Adrenal gland (tissue), 12 donors: ENCODE results near the gene ACBD6. TPM values are rescaled to one million over a fixed set of nuclear protein-coding genes. Genes with fewer than 3 reads are reported as not detected.

Source experiments
- DNase-seq, 7 donors: peaks; one replicate each; pipeline ENCODE4 v3.0.0-alpha.2; 2019 to 2020
- H3K27ac ChIP-seq, 5 donors: fragments of 200-600 bp; sonication (generic) in 4 of 5; 1 replicate in 3 of 5; 2 replicates in 2 of 5; pipeline versions ENCODE4 v1.5.1 to v1.8.0; 2016 to 2020; ENCODE audit warnings: mild to moderate bottlenecking in 1 of 5
- H3K27me3 ChIP-seq: fragments of 200-600 bp; 2 replicates; pipeline ENCODE4 v1.8.0; 2021
- H3K36me3 ChIP-seq, 2 donors: fragments of 200-600 bp; replicated peaks in 1 of 2; 1 replicate in 1 of 2; 2 replicates in 1 of 2; pipeline versions ENCODE4 v1.5.1 to v1.8.0; 2018 to 2022
- H3K4me1 ChIP-seq, 2 donors: fragments of 200-600 bp; replicated peaks in 1 of 2; 1 replicate in 1 of 2; 2 replicates in 1 of 2; pipeline versions ENCODE4 v1.5.1 to v1.8.0; 2018 to 2021
- H3K4me3 ChIP-seq, 4 donors: fragments of 200-600 bp; sonication (generic) in 3 of 4; one replicate each; pipeline ENCODE4 v1.5.1; 2016 to 2018
- H3K9me3 ChIP-seq, 3 donors: fragments of 200-600 bp; sonication (generic) in 1 of 3; replicated peaks in 1 of 3; 1 replicate in 2 of 3; 2 replicates in 1 of 3; pipeline versions ENCODE4 v1.5.1 to v1.8.0; 2016 to 2021
- POLR2A ChIP-seq, 2 donors: fragments of 450-650 bp; IDR thresholded peaks; one replicate each; pipeline ENCODE4 v1.6.1; 2017; ENCODE audit warnings: antibody characterized with exemption in 2 of 2, mild to moderate bottlenecking in 2 of 2, moderate library complexity in 1 of 2
- WGBS, 4 donors: extraction: QIAGEN DNeasy Blood & Tissue Kit in 2 of 4; methylation state at CpG; one replicate each; pipeline versions ENCODE4 v1.1.5 to v1.1.7; 2013 to 2017; 5-methylcytosine and 5-hydroxymethylcytosine counted together
- intact Hi-C, 2 donors: fragments of 100-400 bp; cut with DNase I; formaldehyde crosslinking; loops; one replicate each; pipeline versions ENCODE4 v1.14.1 to v1.15.0; 2022 to 2023
- polyA plus RNA-seq, 3 donors: library from polyadenylated mRNA; stranded (reverse); fragments of 200-250 nt in 2 of 3; fragments of 350-450 nt in 1 of 3; fragmentation: Illumina TruSeq in 1 of 3; extraction: RNeasy Lipid Tissue Mini Kit (QIAGEN cat#74804) in 1 of 3; gene quantifications; one replicate each; pipeline ENCODE4 v1.2.3, GENCODE V29; 2013 to 2014
- total RNA-seq, 9 donors: library from RNA; depleted of rRNA in 4 of 9; stranded (reverse); fragments of >200 nt in 4 of 9; fragments of 120-200 nt in 1 of 9; fragmentation: NEBNext Ultra II Directional in 1 of 9; extraction: Animal tissue kit (Norgen Biotek cat#: 25700) in 1 of 9; gene quantifications; one replicate each; pipeline versions ENCODE4 v1.1.0 to v1.2.4, GENCODE V29; 2013 to 2023
- TF ChIP-seq, protein P1 (sequence below), 6 experiments: fragments of 450-650 bp in 4 of 6; fragments of 200-600 bp in 2 of 6; sonication (generic) in 1 of 6; IDR thresholded peaks; 1 replicate in 5 of 6; 2 replicates in 1 of 6; pipeline versions ENCODE4 v1.5.1 to v1.8.0; 2016 to 2021; ENCODE audit warnings: antibody characterized with exemption in 6 of 6, mild to moderate bottlenecking in 2 of 6, moderate library complexity in 1 of 6
- donor health status: healthy with polysubstance abuse.
- donor health status: Bipolar disorder and iron deficiency.
- donor health status: DM: yes; HTN: yes; CAD: no.
- donor health status: DM: no; HTN: no; CAD: no.
- donor health status: DM: no; HTN: no; CAD: no.
- donor health status: DM: yes; HTN: yes; CAD: no.

ACBD6 gene
- total and polyA plus RNA-seq, 12 donors = 28.7 to 75.1 (median 36.6) TPM

DNA sequence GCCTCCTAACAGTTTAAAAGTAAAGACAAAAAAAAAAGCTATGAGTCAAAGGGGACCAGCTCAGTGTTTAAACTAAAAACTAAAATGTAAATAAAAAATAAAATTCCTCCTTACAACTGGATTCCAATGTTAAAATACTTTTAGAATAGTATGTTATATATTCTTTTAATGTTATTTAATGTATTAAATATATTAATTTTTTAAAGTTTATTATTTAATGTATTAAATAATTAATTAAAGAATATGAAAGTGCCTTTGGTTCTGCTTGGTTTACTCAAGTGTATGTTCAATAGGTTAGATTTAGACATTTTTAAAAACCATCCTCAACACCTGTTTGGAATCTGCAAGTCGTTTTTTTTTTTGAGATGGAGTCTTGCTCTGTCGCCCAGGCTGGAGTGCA lies 13.1 kb downstream of the ACBD6 start:
- H3K36me3 ChIP-seq = peaks cover 0 to 9% of the 10 kb centered on the region in 2 donors
- H3K9me3 ChIP-seq = no peaks in the 10 kb centered on the region
- no peaks in the 10 kb centered on the region for H3K27me3 ChIP-seq
- intact Hi-C loops = no loop called here
- no peaks in the 10 kb centered on the region for H3K4me1 ChIP-seq
- no peak overlapping the region for H3K27ac ChIP-seq
- 87 to 94% (median 93%) methylated on average over 2 of the region's 2 CpGs for WGBS, 4 donors
- no peak for DNase-seq
- no peak overlapping the region for H3K4me3 ChIP-seq
- no peak for TF ChIP-seq POLR2A (IDR thresholded peaks at IDR 0.05)
- TF ChIP-seq, protein P1, sequence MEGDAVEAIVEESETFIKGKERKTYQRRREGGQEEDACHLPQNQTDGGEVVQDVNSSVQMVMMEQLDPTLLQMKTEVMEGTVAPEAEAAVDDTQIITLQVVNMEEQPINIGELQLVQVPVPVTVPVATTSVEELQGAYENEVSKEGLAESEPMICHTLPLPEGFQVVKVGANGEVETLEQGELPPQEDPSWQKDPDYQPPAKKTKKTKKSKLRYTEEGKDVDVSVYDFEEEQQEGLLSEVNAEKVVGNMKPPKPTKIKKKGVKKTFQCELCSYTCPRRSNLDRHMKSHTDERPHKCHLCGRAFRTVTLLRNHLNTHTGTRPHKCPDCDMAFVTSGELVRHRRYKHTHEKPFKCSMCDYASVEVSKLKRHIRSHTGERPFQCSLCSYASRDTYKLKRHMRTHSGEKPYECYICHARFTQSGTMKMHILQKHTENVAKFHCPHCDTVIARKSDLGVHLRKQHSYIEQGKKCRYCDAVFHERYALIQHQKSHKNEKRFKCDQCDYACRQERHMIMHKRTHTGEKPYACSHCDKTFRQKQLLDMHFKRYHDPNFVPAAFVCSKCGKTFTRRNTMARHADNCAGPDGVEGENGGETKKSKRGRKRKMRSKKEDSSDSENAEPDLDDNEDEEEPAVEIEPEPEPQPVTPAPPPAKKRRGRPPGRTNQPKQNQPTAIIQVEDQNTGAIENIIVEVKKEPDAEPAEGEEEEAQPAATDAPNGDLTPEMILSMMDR (IDR thresholded peaks at IDR 0.05) = no peak

DNA sequence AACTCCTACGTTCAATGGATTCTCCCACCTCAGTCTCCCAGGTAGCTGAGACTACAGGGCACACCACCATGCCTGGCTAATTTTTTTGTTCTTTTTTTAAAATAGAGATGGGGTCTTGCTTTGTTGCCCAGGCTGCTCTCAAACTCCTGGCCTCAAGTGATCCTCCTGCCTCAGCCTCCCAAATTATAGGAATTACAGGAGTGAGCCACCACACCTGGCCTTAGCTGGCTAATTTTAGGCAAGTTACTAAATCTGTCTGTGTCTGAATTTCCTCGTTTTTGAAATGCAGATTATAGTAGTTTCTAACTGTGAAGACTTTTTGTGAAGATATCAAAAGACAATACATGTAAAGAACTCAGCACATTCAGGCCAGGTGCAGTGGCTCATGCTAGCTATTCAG lies 13.7 kb downstream of the ACBD6 start:
- DNase-seq = no peak
- Histone ChIP-seq H3K36me3 (peaks cover 0 to 9% of the 10 kb centered on the region in 2 donors), H3K27me3 (no peaks in the 10 kb centered on the region), H3K4me1 (no peaks in the 10 kb centered on the region), H3K9me3 (no peaks in the 10 kb centered on the region), H3K27ac (no peak overlapping the region), H3K4me3 (no peak overlapping the region)
- TF ChIP-seq, protein P1 (IDR thresholded peaks at IDR 0.05) = no peak
- no peak for TF ChIP-seq POLR2A (IDR thresholded peaks at IDR 0.05)
- 85 to 95% (median 88%) methylated on average over 2 of the region's 2 CpGs for WGBS, 4 donors
- intact Hi-C loops = no loop called here

DNA sequence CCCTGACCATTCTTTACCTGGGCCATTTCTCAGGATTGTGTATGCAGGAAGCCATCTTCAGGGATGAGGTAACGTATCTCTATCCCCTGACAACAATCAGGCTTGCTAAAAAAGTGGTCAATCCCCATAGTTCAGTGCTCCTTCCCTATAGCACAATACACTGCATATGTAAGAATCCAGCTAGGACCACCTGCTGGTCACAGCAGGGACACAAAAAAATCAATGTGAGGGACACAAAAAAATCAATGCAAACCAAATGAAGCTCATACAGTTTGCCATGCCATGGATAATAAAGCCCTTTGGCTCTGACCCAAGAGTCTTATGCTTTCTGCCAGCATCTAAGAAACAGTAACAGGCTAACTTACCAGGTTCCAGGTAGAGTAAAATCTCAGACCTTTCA lies 16.3 kb downstream of the ACBD6 start:
- H3K9me3 ChIP-seq = no peaks in the 10 kb centered on the region
- DNase-seq = no peak
- peaks cover 0 to 5% of the 10 kb centered on the region in 2 donors for H3K36me3 ChIP-seq
- no peak overlapping the region for H3K27ac ChIP-seq
- peaks cover 0 to 7% of the 10 kb centered on the region in 2 donors for H3K4me1 ChIP-seq
- no peaks in the 10 kb centered on the region for H3K27me3 ChIP-seq
- intact Hi-C loops = no loop called here
- 92 to 100% (median 97%) methylated on average over 1 of the region's 1 CpG for WGBS, 4 donors
- no peak overlapping the region for H3K4me3 ChIP-seq
- TF ChIP-seq, protein P1 (IDR thresholded peaks at IDR 0.05) = no peak
- no peak for TF ChIP-seq POLR2A (IDR thresholded peaks at IDR 0.05)

DNA sequence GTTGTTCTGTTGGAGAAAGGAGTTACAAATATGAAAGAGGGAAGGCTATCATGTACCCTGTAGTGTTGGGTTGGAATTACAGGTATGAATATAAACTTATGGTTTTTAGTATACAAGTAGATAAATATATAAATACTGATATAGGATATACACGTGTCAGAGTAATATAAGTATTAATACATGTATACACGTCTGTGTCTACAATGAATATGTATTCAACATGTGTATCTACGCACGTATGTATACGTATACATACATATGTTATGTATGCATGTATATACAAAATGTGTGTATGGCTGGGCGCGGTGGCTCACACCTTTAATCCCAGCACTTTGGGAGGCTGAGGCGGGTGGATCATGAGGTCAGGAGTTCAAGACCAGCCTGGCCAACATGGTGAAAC lies 17.9 kb downstream of the ACBD6 start:
- WGBS, 4 donors = 95 to 97% (median 95%) methylated on average over 8 of the region's 8 CpGs
- intact Hi-C loops = no loop called here
- Histone ChIP-seq H3K36me3 (no peaks in the 10 kb centered on the region), H3K27me3 (no peaks in the 10 kb centered on the region), H3K27ac (no peak overlapping the region), H3K4me1 (peaks cover 0 to 7% of the 10 kb centered on the region in 2 donors), H3K4me3 (no peak overlapping the region), H3K9me3 (no peaks in the 10 kb centered on the region)
- TF ChIP-seq, protein P1 (IDR thresholded peaks at IDR 0.05) = no peak
- TF ChIP-seq POLR2A (IDR thresholded peaks at IDR 0.05) = no peak
- DNase-seq = no peak
